H1 (cell line): ENCODE measurements around the gene GNLY. TPM values are rescaled to one million over a fixed set of nuclear protein-coding genes. Genes with fewer than 3 reads are reported as not detected.

ENCODE experiments used
- CTCF ChIA-PET: fragments of 300-600 bp; sonication (Branson Sonifier 250); formaldehyde crosslinking; loops from one replicate; lab custom pipeline; 2021; ENCODE audit not compliant: partially characterized antibody; lab: Charles Lee
- POLR2A ChIA-PET: fragments of 300-600 bp; sonication (Branson Sonifier 250); formaldehyde crosslinking; loops from one replicate; lab custom pipeline; 2021; ENCODE audit warnings: inconsistent platforms; ENCODE audit not compliant: partially characterized antibody; lab: Charles Lee
- DNase-seq, 2 experiments: peaks; one replicate each; pipeline versions ENCODE4 v3.0.0 to v3.0.0-alpha.2; 2010 to 2022; ENCODE audit warnings: low spot score in 2 of 2, low read depth in 1 of 2, mixed read lengths in 1 of 2
- FAIRE-seq: peaks from 2 replicates; lab custom pipeline; 2011; peaks lifted over from hg19 to GRCh38; lab: Jason Lieb, UNC
- H2AFZ ChIP-seq: 2 replicates; pipeline ENCODE4 v1.8.1; 2012; ENCODE audit warnings: low read length, inconsistent platforms
- H2AK5ac ChIP-seq: 2 replicates; pipeline ENCODE4 v1.6.1; 2013; ENCODE audit warnings: low read depth, low read length
- H2BK120ac ChIP-seq: replicated peaks from 2 replicates; pipeline ENCODE3; 2013; ENCODE audit warnings: low read depth, low read length, inconsistent platforms
- H2BK12ac ChIP-seq: 2 replicates; pipeline ENCODE4 v1.6.1; 2013; ENCODE audit warnings: low read depth, low read length
- H2BK15ac ChIP-seq: 2 replicates; pipeline ENCODE4 v1.6.1; 2013; ENCODE audit warnings: low read length
- H2BK20ac ChIP-seq: 2 replicates; pipeline ENCODE4 v1.6.1; 2013; ENCODE audit warnings: low read length
- H2BK5ac ChIP-seq: 2 replicates; pipeline ENCODE4 v1.6.1; 2013; ENCODE audit warnings: low read depth, low read length
- H3K14ac ChIP-seq: 2 replicates; pipeline ENCODE4 v1.6.1; 2013; ENCODE audit warnings: inconsistent platforms; ENCODE audit not compliant: insufficient read length
- H3K18ac ChIP-seq: 2 replicates; pipeline ENCODE4 v1.6.1; 2013; ENCODE audit warnings: low read length; ENCODE audit errors: extremely low read depth
- H3K23ac ChIP-seq: 2 replicates; pipeline ENCODE4 v1.6.1; 2013; ENCODE audit warnings: inconsistent platforms; ENCODE audit not compliant: insufficient read length
- H3K23me2 ChIP-seq: 2 replicates; pipeline ENCODE4 v1.6.1; 2013; ENCODE audit warnings: low read depth, low read length
- H3K27ac ChIP-seq: 2 replicates; pipeline ENCODE4 v1.6.1; 2011; ENCODE audit warnings: low read depth, low read length, inconsistent platforms
- H3K27me3 ChIP-seq, 4 experiments: replicated peaks in 1 of 4; 1 replicate in 1 of 4; 2 replicates in 3 of 4; pipeline versions ENCODE4 v1.6.1 to v1.8.1; 2011 to 2013; ENCODE audit warnings: low read length in 3 of 4, mild to moderate bottlenecking in 3 of 4, inconsistent platforms in 2 of 4, mixed read lengths in 2 of 4, moderate library complexity in 1 of 4; ENCODE audit not compliant: control insufficient read depth in 3 of 4, insufficient read depth in 3 of 4; ENCODE audit errors: extremely low read depth in 1 of 4
- H3K36me3 ChIP-seq, 4 experiments: 2 replicates each; pipeline versions ENCODE4 v1.6.1 to v1.8.1; 2011 to 2013; ENCODE audit warnings: mild to moderate bottlenecking in 4 of 4, low read length in 3 of 4, moderate library complexity in 2 of 4, control low read depth in 1 of 4, inconsistent platforms in 1 of 4; ENCODE audit not compliant: insufficient read depth in 4 of 4, control insufficient read depth in 2 of 4
- H3K4ac ChIP-seq: replicated peaks from 2 replicates; pipeline ENCODE3; 2013; ENCODE audit warnings: low read length, low read depth, mixed read lengths, inconsistent platforms; ENCODE audit not compliant: insufficient read length
- H3K4me1 ChIP-seq, 4 experiments: replicated peaks in 1 of 4; 1 replicate in 1 of 4; 2 replicates in 3 of 4; pipeline versions ENCODE4 v1.6.1 to v1.8.1; 2011 to 2013; ENCODE audit warnings: low read length in 3 of 4, inconsistent platforms in 2 of 4, mixed read lengths in 1 of 4; ENCODE audit not compliant: insufficient read depth in 4 of 4, control insufficient read depth in 3 of 4
- H3K4me2 ChIP-seq, 2 experiments: 2 replicates each; pipeline versions ENCODE4 v1.6.1 to v1.8.1; 2011 to 2013; ENCODE audit warnings: low read depth in 2 of 2, low read length in 2 of 2, control low read depth in 1 of 2, inconsistent platforms in 1 of 2, mild to moderate bottlenecking in 1 of 2; ENCODE audit not compliant: insufficient read depth in 1 of 2
- H3K4me3 ChIP-seq, 4 experiments: fragments of 200-600, 300-600 bp in 1 of 4; sonication (generic), shearing (Covaris generic), sonication (Bioruptor Twin) in 1 of 4; 2 replicates each; pipeline versions ENCODE4 v1.5.1 to v1.8.1; 2011 to 2016; ENCODE audit warnings: low read length in 4 of 4, low read depth in 3 of 4, control low read depth in 2 of 4, inconsistent platforms in 2 of 4, mild to moderate bottlenecking in 2 of 4, mixed read lengths in 1 of 4, moderate library complexity in 1 of 4; ENCODE audit not compliant: insufficient read depth in 2 of 4; ENCODE audit errors: extremely low read depth in 1 of 4
- H3K56ac ChIP-seq: replicated peaks from 2 replicates; pipeline ENCODE3; 2013; ENCODE audit warnings: low read depth, mild to moderate bottlenecking, mixed read lengths, low read length, inconsistent platforms; ENCODE audit not compliant: insufficient read length
- H3K79me1 ChIP-seq: 2 replicates; pipeline ENCODE4 v1.6.1; 2013; ENCODE audit warnings: low read depth, low read length, control low read depth
- H3K79me2 ChIP-seq, 2 experiments: 2 replicates each; pipeline versions ENCODE4 v1.6.1 to v1.8.1; 2012 to 2013; ENCODE audit warnings: low read length in 2 of 2, mild to moderate bottlenecking in 2 of 2, inconsistent platforms in 1 of 2; ENCODE audit not compliant: insufficient read depth in 2 of 2, control insufficient read depth in 1 of 2
- H3K9ac ChIP-seq, 4 experiments: replicated peaks in 1 of 4; 1 replicate in 1 of 4; 2 replicates in 3 of 4; pipeline versions ENCODE4 v1.6.1 to v1.8.1; 2011 to 2013; ENCODE audit warnings: low read depth in 3 of 4, low read length in 3 of 4, control low read depth in 2 of 4, mild to moderate bottlenecking in 2 of 4, moderate library complexity in 2 of 4, inconsistent platforms in 1 of 4; ENCODE audit errors: extremely low read depth in 1 of 4
- H3K9me3 ChIP-seq, 2 experiments: 2 replicates each; pipeline versions ENCODE4 v1.6.1 to v1.8.1; 2012 to 2013; ENCODE audit warnings: mild to moderate bottlenecking in 2 of 2, moderate library complexity in 2 of 2, control low read depth in 1 of 2, inconsistent platforms in 1 of 2, low read depth in 1 of 2, low read length in 1 of 2, mixed read lengths in 1 of 2; ENCODE audit not compliant: insufficient read depth in 2 of 2
- H4K20me1 ChIP-seq, 2 experiments: replicated peaks in 1 of 2; 2 replicates each; pipeline versions ENCODE3 to v1.8.1; 2011 to 2013; ENCODE audit warnings: inconsistent platforms in 2 of 2, low read length in 2 of 2, mild to moderate bottlenecking in 1 of 2; ENCODE audit not compliant: insufficient read depth in 2 of 2, control insufficient read depth in 1 of 2
- H4K5ac ChIP-seq: 2 replicates; pipeline ENCODE4 v1.6.1; 2013; ENCODE audit warnings: low read length, low read depth, mixed read lengths, inconsistent platforms; ENCODE audit not compliant: insufficient read length
- H4K8ac ChIP-seq: 2 replicates; pipeline ENCODE4 v1.8.0; 2013; ENCODE audit warnings: mild to moderate bottlenecking, moderate library complexity, low read length, inconsistent platforms; ENCODE audit not compliant: insufficient read depth; ENCODE audit errors: extremely low read depth
- H4K91ac ChIP-seq: replicated peaks from 2 replicates; pipeline ENCODE3; 2013; ENCODE audit warnings: low read length, mixed read lengths, inconsistent platforms; ENCODE audit not compliant: insufficient read length
- BACH1 ChIP-seq: IDR thresholded peaks from 2 replicates; pipeline ENCODE4 v1.6.1; 2012; ENCODE audit warnings: low read length, improper control_type of control experiment
- CBX8 ChIP-seq: fragments of 300-800, 300-1000 bp; sonication (generic); IDR thresholded peaks from 2 replicates; pipeline ENCODE4 v1.7.1; 2016; ENCODE audit warnings: low read depth, low read length, borderline replicate concordance
- CTBP2 ChIP-seq: IDR thresholded peaks from 2 replicates; pipeline ENCODE4 v1.7.0; 2011; ENCODE audit warnings: borderline replicate concordance, mild to moderate bottlenecking, moderate library complexity, mixed read lengths, low read length; ENCODE audit not compliant: insufficient read depth, insufficient read length
- GTF2F1 ChIP-seq: IDR thresholded peaks from 2 replicates; pipeline ENCODE4 v1.6.1; 2012; ENCODE audit warnings: low read depth, low read length, improper control_type of control experiment, borderline replicate concordance
- NANOG ChIP-seq: IDR thresholded peaks from 2 replicates; pipeline ENCODE4 v1.6.1; 2011; ENCODE audit warnings: low read length, low read depth, mild to moderate bottlenecking, inconsistent platforms; ENCODE audit not compliant: insufficient read depth, poor library complexity, severe bottlenecking
- RAD21 ChIP-seq, 2 experiments: IDR thresholded peaks in 1 of 2; conservative IDR thresholded peaks in 1 of 2; 2 replicates each; pipeline ENCODE4 v1.6.1; 2011; ENCODE audit warnings: low read depth in 2 of 2, low read length in 2 of 2, improper control_type of control experiment in 1 of 2, inconsistent platforms in 1 of 2, mild to moderate bottlenecking in 1 of 2, moderate library complexity in 1 of 2
- SUZ12 ChIP-seq: fragments of 200-600 bp; sonication (generic); IDR thresholded peaks from 2 replicates; pipeline ENCODE4 v1.6.1; 2012; ENCODE audit warnings: mild to moderate bottlenecking, inconsistent platforms, low read length, moderate library complexity, mixed read lengths
- YY1 ChIP-seq: IDR thresholded peaks from 2 replicates; pipeline ENCODE4 v1.6.1; 2011; ENCODE audit warnings: low read depth, mild to moderate bottlenecking, low read length
- WGBS, 2 experiments: shearing (Covaris generic) in 1 of 2; methylation state at CpG; one replicate each; pipeline versions ENCODE4 v1.1.6 to v1.1.7; 2013 to 2015; ENCODE audit warnings: low lambda C conversion rate in 2 of 2, mixed read lengths in 2 of 2, inconsistent platforms in 1 of 2, low coverage in 1 of 2, missing lambda C conversion rate in 1 of 2; ENCODE audit not compliant: insufficient replicate concordance in 2 of 2, insufficient coverage in 1 of 2, insufficient read length in 1 of 2; ENCODE audit errors: extremely low coverage in 1 of 2, missing lambda C conversion rate in 1 of 2; 5-methylcytosine and 5-hydroxymethylcytosine counted together
- polyA plus RNA-seq, 7 experiments: library from polyadenylated mRNA; depleted of rRNA in 3 of 7; stranded (reverse) in 5 of 7; unstranded in 2 of 7; fragments of >200 nt in 5 of 7; fragments of 200-250 nt in 2 of 7; gene quantifications; 1 replicate in 5 of 7; 2 replicates in 1 of 7; 4 replicates in 1 of 7; pipeline versions ENCODE4 v1.2.1 to v1.2.3, GENCODE V29; 2011 to 2013; ENCODE audit warnings: missing spikeins in 2 of 7, mixed read lengths in 2 of 7
- total RNA-seq: library from RNA; stranded (reverse); fragmentation: NEBNext Ultra II Directional; extraction: Animal tissue kit (Norgen Biotek cat#: 25700); gene quantifications from 2 replicates; pipeline ENCODE4 v1.2.1, GENCODE V29; 2021

GNLY gene
- total and polyA plus RNA-seq, 2 of the 8 experiments (the other 6 are each of a cell fraction or from before 2014, with no cell fraction given): 0.03 TPM; not detected in 1

DNA sequence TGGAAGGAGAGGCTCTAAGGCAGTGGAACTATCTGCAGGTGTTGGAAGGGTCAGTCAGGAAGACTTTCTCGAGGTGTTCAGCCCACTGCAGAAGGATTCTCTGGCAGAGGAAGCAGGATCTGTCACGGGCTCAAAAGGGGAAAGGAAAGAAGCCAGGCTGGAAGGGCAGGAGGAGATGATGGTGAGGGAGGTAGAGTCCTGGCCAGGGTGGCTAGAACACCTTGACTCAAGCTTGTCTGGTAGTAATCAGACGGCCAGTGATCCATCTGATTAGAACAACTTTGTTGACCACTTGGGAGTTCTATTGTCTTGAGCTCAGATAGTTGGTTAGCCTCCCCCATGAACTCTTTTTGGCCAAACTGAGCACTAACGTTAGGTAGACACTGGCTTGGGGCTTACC, 49.9 kb downstream of the GNLY start:
- H3K27me3 ChIP-seq: peaks cover 0 to 3% (median 2%) of the 10 kb centered on the region in 4 experiments; a peak in 3 of 7 replicates
- no peaks in the 10 kb centered on the region for H3K79me2 ChIP-seq
- FAIRE-seq (no peak), DNase-seq (no peak)
- H3K9ac ChIP-seq: no peak overlapping the region
- no peak overlapping the region for H3K14ac ChIP-seq
- no peak overlapping the region for H2BK120ac ChIP-seq
- peaks cover 0 to 9% (median 4%) of the 10 kb centered on the region in 4 experiments; a peak in 3 of 7 replicates for H3K4me1 ChIP-seq
- no peak overlapping the region for H4K8ac ChIP-seq
- ChIA-PET CTCF (interaction anchor here (0.6 to 47.8 kb wide), 8 partner anchors 8 to 105 kb away, joined by 3 to 986 read pairs (median 10); no protein-coding TSS in a partner anchor), POLR2A (interaction anchor here (1.3 kb wide), 1 partner anchor 59 kb away, joined by 3 read pairs; no protein-coding TSS in a partner anchor)
- H3K23me2 ChIP-seq: no peaks in the 10 kb centered on the region; the same call in 1 of the 2 replicates
- no peak overlapping the region for H3K56ac ChIP-seq
- no peak overlapping the region for H2AK5ac ChIP-seq
- H3K4me2 ChIP-seq: no peak overlapping the region
- H3K79me1 ChIP-seq: no peaks in the 10 kb centered on the region
- no peak for TF ChIP-seq CBX8
- no peak for TF ChIP-seq YY1
- no peak for TF ChIP-seq RAD21 (IDR thresholded peaks at IDR 0.05 in 1 of 2, conservative IDR thresholded peaks at IDR 0.05 in 1 of 2; ENCODE audit: low read depth in 2 of 2, low read length in 2 of 2)
- TF ChIP-seq GTF2F1: no peak
- TF ChIP-seq SUZ12: no peak
- TF ChIP-seq NANOG: no peak
- TF ChIP-seq BACH1: no peak
- no peak for TF ChIP-seq CTBP2
- no peak overlapping the region for H2BK12ac ChIP-seq
- H3K36me3 ChIP-seq: no peaks in the 10 kb centered on the region
- no peak overlapping the region for H3K18ac ChIP-seq
- no peak overlapping the region for H2BK5ac ChIP-seq
- H4K20me1 ChIP-seq: no peaks in the 10 kb centered on the region
- no peak overlapping the region for H3K4me3 ChIP-seq
- H3K9me3 ChIP-seq: 0 out of 4 replicates have a peak, but pooled peaks cover 0 to 3% of the 10 kb centered on the region in 2 experiments
- no peak overlapping the region for H2AFZ ChIP-seq
- no peak overlapping the region for H4K5ac ChIP-seq
- H2BK15ac ChIP-seq: no peak overlapping the region
- no peak overlapping the region for H4K91ac ChIP-seq
- H2BK20ac ChIP-seq: no peak overlapping the region
- H3K4ac ChIP-seq: no peak overlapping the region
- H3K23ac ChIP-seq: no peak overlapping the region
- 84% methylated on average over 4 of the region's 4 CpGs; no CpG with 5 or more reads in 1 of the 2 experiments for WGBS, 2 experiments
- no peak overlapping the region for H3K27ac ChIP-seq
